Measurements from ENCODE around the gene TSPAN18. TPM values are rescaled to one million over a fixed set of nuclear protein-coding genes. Genes with fewer than 3 reads are reported as not detected.

TSPAN18 gene
- total RNA-seq, 2 donors from 2014 or later = 2.0 to 7.7 TPM

DNA sequence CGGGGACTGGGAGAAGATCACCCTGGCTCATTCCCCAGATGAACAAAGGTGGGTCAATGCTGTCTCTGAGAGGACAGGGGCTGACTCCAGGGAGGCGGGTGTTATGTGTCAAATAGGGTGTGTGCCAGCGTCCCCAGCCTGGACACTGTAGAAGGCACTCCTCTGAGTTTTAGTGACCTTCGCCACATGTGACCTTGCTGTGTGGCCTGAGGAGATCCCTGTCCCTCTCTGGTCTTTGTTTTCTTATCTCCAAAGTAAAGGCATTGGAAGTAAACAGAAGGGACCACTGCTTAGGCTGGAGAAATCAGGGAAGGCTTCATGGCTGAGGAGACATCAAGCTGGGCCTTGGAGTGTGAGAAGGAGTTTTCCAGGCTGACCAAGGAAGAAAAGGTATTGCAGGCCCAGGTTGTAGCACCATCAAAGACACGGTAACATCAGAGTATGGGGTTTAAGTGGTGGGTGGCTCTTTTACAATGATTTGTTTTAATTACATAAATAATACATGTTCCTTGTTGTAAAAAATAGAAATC is 149.5 kb downstream of the TSPAN18 start:
- Histone ChIP-seq H3K4me1 (ENCODE audit: control insufficient read depth in 1 of 2, low read depth in 2 of 2) (no peaks in the 10 kb centered on the region), H3K4me3 (no peak overlapping the region), H3K27ac (no peak overlapping the region), H3K36me3 (no peaks in the 10 kb centered on the region), H3K9me3 (no peaks in the 10 kb centered on the region), H3K27me3 (replicated peaks; ENCODE audit: insufficient read depth) (no peaks in the 10 kb centered on the region)
- ATAC-seq (ENCODE audit: insufficient number of reproducible peaks, low FRiP score, low read depth) (no peak), DNase-seq (ENCODE audit: low spot score) (no peak)
- TF ChIP-seq, protein P1, sequence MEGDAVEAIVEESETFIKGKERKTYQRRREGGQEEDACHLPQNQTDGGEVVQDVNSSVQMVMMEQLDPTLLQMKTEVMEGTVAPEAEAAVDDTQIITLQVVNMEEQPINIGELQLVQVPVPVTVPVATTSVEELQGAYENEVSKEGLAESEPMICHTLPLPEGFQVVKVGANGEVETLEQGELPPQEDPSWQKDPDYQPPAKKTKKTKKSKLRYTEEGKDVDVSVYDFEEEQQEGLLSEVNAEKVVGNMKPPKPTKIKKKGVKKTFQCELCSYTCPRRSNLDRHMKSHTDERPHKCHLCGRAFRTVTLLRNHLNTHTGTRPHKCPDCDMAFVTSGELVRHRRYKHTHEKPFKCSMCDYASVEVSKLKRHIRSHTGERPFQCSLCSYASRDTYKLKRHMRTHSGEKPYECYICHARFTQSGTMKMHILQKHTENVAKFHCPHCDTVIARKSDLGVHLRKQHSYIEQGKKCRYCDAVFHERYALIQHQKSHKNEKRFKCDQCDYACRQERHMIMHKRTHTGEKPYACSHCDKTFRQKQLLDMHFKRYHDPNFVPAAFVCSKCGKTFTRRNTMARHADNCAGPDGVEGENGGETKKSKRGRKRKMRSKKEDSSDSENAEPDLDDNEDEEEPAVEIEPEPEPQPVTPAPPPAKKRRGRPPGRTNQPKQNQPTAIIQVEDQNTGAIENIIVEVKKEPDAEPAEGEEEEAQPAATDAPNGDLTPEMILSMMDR (IDR thresholded peaks at IDR 0.05) = no peak

DNA sequence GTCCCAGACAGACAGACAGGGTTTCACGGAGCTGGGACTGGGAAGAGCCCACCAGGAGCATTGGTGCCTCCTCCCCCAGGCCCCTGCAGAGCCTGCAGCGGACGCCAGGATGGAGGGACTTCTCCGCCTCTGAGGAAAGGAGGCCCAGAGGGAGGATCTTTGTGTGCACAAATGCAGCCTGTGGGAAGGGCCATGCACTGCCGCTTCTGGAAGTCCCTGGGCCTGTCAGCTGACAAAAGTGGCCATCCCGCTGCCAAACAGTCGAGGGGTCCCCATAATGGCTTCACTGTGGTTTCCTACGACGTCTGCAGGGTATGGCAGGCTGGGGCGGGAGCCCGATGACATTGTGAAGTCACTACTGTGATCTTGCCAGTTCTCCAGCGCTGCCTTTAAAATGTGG is 150.1 kb downstream of the TSPAN18 start:
- TF ChIP-seq, protein P1 (IDR thresholded peaks at IDR 0.05) = no peak
- Histone ChIP-seq H3K4me1 (ENCODE audit: control insufficient read depth in 1 of 2, low read depth in 2 of 2) (no peaks in the 10 kb centered on the region), H3K27ac (no peak overlapping the region), H3K27me3 (replicated peaks; ENCODE audit: insufficient read depth) (no peaks in the 10 kb centered on the region), H3K36me3 (no peaks in the 10 kb centered on the region), H3K4me3 (no peak overlapping the region), H3K9me3 (no peaks in the 10 kb centered on the region)
- ATAC-seq (ENCODE audit: insufficient number of reproducible peaks, low FRiP score, low read depth) = no peak
- no peak for DNase-seq (ENCODE audit: low spot score)

DNA sequence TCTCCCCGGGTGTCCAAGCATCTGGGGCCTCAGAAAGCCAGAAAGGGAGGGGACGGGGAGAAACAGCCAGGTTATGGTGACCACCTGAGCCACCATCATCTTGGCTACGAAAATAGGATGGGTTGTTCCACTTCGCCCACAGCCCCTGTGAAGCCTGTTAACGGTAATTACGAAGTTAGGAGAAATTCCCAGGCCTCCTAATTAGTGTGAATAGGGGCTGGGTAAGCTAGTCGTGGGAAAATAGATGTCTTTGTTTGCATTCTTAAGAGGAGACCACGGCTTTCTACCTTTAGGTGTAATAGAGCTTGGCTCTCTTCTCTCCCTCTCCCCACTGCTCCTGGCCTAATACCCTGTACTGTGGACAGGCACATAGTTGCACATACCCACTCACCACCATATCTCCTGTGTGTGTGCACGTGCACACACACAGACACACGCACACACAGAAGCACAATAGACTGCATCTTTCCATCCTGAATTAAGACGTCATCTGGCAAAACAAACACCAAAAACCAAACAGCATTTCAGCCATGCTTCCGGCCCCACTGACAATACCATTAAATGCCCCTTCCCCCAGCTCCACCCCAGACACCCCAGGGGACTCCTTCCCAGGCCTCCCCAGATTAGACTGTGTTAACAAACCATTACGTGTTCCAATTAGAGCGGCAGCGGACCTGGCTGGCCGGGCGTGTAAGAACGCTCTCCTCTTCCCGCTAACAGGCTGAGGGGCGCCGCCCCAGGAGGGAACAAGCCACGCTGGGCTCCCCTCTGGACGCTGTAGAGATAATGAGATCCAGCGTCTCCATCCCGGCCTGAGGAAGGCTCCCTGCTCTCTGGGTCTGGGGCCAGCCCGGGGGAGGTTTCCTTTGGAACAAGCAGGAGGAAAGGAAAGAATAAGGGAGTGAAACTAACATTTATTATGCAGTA is 151.1 kb downstream of the TSPAN18 start:
- Histone ChIP-seq H3K4me1 (ENCODE audit: control insufficient read depth in 1 of 2, low read depth in 2 of 2) (no peaks in the 10 kb centered on the region), H3K4me3 (no peak overlapping the region), H3K36me3 (no peaks in the 10 kb centered on the region), H3K27ac (no peak overlapping the region), H3K9me3 (no peaks in the 10 kb centered on the region), H3K27me3 (replicated peaks; ENCODE audit: insufficient read depth) (no peaks in the 10 kb centered on the region)
- TF ChIP-seq, protein P1 (IDR thresholded peaks at IDR 0.05) = no peak
- no peak for DNase-seq (ENCODE audit: low spot score)
- ATAC-seq (ENCODE audit: insufficient number of reproducible peaks, low FRiP score, low read depth) = no peak

DNA sequence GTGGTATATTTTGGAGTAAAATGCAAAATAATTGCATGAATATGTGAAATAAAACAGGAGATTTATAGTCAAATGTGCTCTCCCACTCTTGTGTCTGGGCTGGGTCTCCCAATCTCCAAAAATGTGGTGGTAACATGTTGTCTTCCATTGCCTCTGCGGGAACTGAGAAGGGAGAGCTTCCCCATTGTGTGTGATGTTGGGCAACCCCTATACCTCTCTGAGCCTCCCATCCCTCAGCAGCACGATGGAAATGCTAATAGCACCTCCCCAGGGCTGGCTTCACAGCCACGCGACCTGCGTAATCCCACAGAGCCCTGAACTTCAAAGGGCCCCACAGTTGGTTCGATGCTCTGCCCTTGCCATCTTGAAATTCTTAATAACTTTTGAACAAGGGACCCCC is 151.9 kb downstream of the TSPAN18 start:
- Histone ChIP-seq H3K27ac (no peak overlapping the region), H3K9me3 (no peaks in the 10 kb centered on the region), H3K27me3 (replicated peaks; ENCODE audit: insufficient read depth) (no peaks in the 10 kb centered on the region), H3K36me3 (no peaks in the 10 kb centered on the region), H3K4me1 (ENCODE audit: control insufficient read depth in 1 of 2, low read depth in 2 of 2) (no peaks in the 10 kb centered on the region), H3K4me3 (no peak overlapping the region)
- TF ChIP-seq, protein P1 (IDR thresholded peaks at IDR 0.05) = no peak
- DNase-seq (ENCODE audit: low spot score) (no peak), ATAC-seq (ENCODE audit: insufficient number of reproducible peaks, low FRiP score, low read depth) (no peak)

DNA sequence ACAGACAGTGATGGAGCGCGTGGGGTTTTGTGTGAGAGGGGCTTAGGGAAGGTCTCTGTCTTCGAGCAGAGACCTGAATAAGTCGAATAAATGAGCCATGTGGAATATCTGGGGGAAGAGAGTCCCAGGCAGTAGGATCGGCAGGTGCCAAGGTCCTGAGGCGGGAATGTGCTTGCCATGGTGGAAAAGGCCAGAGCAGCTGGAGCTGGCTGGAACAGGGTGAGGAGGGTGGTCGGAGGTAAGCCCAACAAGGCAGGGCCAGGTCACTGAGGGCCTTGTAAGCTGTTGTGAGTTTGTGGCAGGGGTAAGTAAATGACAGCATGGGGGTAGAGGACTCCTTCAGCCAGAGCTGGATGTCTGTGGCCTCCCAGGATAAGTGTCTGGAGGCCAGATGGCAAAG is 152.7 kb downstream of the TSPAN18 start:
- H3K27ac ChIP-seq = no peak overlapping the region

More for the DNA sequence above, 152.7 kb downstream of the TSPAN18 start:
- Histone ChIP-seq H3K36me3 (no peaks in the 10 kb centered on the region), H3K4me1 (ENCODE audit: control insufficient read depth in 1 of 2, low read depth in 2 of 2) (no peaks in the 10 kb centered on the region), H3K4me3 (no peak overlapping the region), H3K9me3 (no peaks in the 10 kb centered on the region), H3K27me3 (replicated peaks; ENCODE audit: insufficient read depth) (no peaks in the 10 kb centered on the region)
- TF ChIP-seq, protein P1 (IDR thresholded peaks at IDR 0.05) = no peak
- no peak for DNase-seq (ENCODE audit: low spot score)
- ATAC-seq (ENCODE audit: insufficient number of reproducible peaks, low FRiP score, low read depth) = no peak
